Smooth muscle cell (in vitro differentiated cells): Measurements from ENCODE around the gene RAB12. TPM values are rescaled to one million over a fixed set of nuclear protein-coding genes. Genes with fewer than 3 reads are reported as not detected.
"Not testable (repeated sequence)": the region's sequence is repeated elsewhere in the genome, so short reads cannot be mapped to it uniquely, and the experiment has no call there.

Source experiments
- DNase-seq: peaks from one replicate; lab custom pipeline; 2025; ENCODE audit not compliant: unreplicated experiment; lab: John Stamatoyannopoulos, UW
- H2AFZ ChIP-seq: fragments of 200-600 bp; sonication (generic); 2 replicates; pipeline ENCODE4 v1.6.0; 2016; ENCODE audit warnings: antibody characterized with exemption, low read depth, mild to moderate bottlenecking
- H3F3A ChIP-seq: fragments of 200-600 bp; sonication (generic); 2 replicates; pipeline ENCODE4 v1.6.0; 2017; ENCODE audit warnings: antibody characterized with exemption, low read depth
- H3K27ac ChIP-seq: fragments of 200-600 bp; sonication (generic); 2 replicates; pipeline ENCODE4 v1.5.1; 2016; ENCODE audit warnings: low read depth, mild to moderate bottlenecking
- H3K27me3 ChIP-seq: fragments of 200-600 bp; sonication (generic); 2 replicates; pipeline ENCODE4 v1.6.1; 2016; ENCODE audit warnings: low read depth, mild to moderate bottlenecking
- H3K36me3 ChIP-seq: fragments of 200-600 bp; sonication (generic); 2 replicates; pipeline ENCODE4 v1.5.1; 2016; ENCODE audit warnings: low read depth
- H3K4me1 ChIP-seq: fragments of 200-600 bp; sonication (generic); 2 replicates; pipeline ENCODE4 v1.5.1; 2016; ENCODE audit warnings: low read depth
- H3K4me2 ChIP-seq: fragments of 200-600 bp; sonication (generic); 2 replicates; pipeline ENCODE4 v1.6.0; 2016; ENCODE audit warnings: mild to moderate bottlenecking
- H3K4me3 ChIP-seq: fragments of 200-600 bp; sonication (generic); 2 replicates; pipeline ENCODE4 v1.5.1; 2016; ENCODE audit warnings: mild to moderate bottlenecking
- H3K79me2 ChIP-seq: fragments of 200-600 bp; sonication (generic); 2 replicates; pipeline ENCODE4 v1.6.0; 2016; ENCODE audit warnings: low read depth, mild to moderate bottlenecking
- H3K9ac ChIP-seq: fragments of 200-600 bp; sonication (generic); 2 replicates; pipeline ENCODE4 v1.6.0; 2016; ENCODE audit warnings: low read depth
- H3K9me3 ChIP-seq: fragments of 200-600 bp; sonication (generic); replicated peaks from 2 replicates; pipeline ENCODE4 v1.5.1; 2016; ENCODE audit warnings: low read depth
- H4K20me1 ChIP-seq: fragments of 200-600 bp; sonication (generic); 2 replicates; pipeline ENCODE4 v1.6.0; 2016; ENCODE audit warnings: low read depth
- whole genome bisulfite sequencing: methylation state at CpG from one replicate; pipeline ENCODE4 v1.1.7; 2016; ENCODE audit warnings: low lambda C conversion rate; 5-methylcytosine and 5-hydroxymethylcytosine counted together
- polyA plus RNA-seq: library from polyadenylated mRNA; unstranded; fragments of >200 nt; fragmentation: Nextera tagmentation; extraction: Ambion mirVana; gene quantifications from 2 replicates; pipeline ENCODE4 v1.2.1, GENCODE V29; 2016
- total RNA-seq: library from RNA; depleted of rRNA; stranded (reverse); fragments of >200 nt; gene quantifications from 2 replicates; pipeline ENCODE4 v1.2.3, GENCODE V29; 2014
- TF ChIP-seq, protein P1 (sequence below): fragments of 200-600 bp; sonication (generic); IDR thresholded peaks from 2 replicates; pipeline ENCODE4 v1.5.1; 2017; ENCODE audit warnings: borderline replicate concordance, mild to moderate bottlenecking, antibody characterized with exemption; ENCODE audit not compliant: insufficient read depth, poor library complexity, severe bottlenecking

Gene RAB12
- total and polyA plus RNA-seq, 2 experiments from 2014 or later: 5.0 to 53.8 TPM

DNA sequence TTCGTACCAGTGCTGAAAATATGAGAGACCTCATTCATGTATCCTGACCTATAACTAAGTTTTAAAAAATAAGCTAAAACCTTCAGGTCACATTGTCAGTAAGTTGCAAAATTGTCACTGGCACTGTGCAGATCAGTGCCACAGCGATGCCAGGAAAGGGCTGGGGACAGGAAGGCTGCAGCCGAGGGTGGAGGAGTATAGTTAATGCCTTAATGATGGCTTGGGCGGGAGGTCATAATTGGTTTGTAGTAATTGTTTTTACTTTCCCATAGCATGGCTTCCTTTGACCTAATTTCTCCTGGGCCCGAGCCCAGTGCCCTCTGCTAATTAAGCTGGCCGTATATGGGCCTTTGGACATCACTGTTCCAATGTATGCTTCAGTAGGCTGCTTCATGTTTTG, 47.2 kb upstream of the RAB12 start:
- H3K36me3 ChIP-seq: no peaks in the 10 kb centered on the region
- H4K20me1 ChIP-seq: no peaks in the 10 kb centered on the region
- H3K79me2 ChIP-seq: no peaks in the 10 kb centered on the region
- no peak overlapping the region for H3K4me2 ChIP-seq
- DNase-seq: no peak
- no peaks in the 10 kb centered on the region for H3F3A ChIP-seq
- TF ChIP-seq, protein P1, sequence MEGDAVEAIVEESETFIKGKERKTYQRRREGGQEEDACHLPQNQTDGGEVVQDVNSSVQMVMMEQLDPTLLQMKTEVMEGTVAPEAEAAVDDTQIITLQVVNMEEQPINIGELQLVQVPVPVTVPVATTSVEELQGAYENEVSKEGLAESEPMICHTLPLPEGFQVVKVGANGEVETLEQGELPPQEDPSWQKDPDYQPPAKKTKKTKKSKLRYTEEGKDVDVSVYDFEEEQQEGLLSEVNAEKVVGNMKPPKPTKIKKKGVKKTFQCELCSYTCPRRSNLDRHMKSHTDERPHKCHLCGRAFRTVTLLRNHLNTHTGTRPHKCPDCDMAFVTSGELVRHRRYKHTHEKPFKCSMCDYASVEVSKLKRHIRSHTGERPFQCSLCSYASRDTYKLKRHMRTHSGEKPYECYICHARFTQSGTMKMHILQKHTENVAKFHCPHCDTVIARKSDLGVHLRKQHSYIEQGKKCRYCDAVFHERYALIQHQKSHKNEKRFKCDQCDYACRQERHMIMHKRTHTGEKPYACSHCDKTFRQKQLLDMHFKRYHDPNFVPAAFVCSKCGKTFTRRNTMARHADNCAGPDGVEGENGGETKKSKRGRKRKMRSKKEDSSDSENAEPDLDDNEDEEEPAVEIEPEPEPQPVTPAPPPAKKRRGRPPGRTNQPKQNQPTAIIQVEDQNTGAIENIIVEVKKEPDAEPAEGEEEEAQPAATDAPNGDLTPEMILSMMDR: no peak
- no peak overlapping the region for H3K27ac ChIP-seq
- no peak overlapping the region for H3K9ac ChIP-seq
- H3K9me3 ChIP-seq: no peaks in the 10 kb centered on the region
- H2AFZ ChIP-seq: no peak overlapping the region
- H3K27me3 ChIP-seq: no peaks in the 10 kb centered on the region
- no peak overlapping the region for H3K4me3 ChIP-seq
- 89% methylated on average over 6 of the region's 6 CpGs for WGBS
- H3K4me1 ChIP-seq: no peaks in the 10 kb centered on the region

DNA sequence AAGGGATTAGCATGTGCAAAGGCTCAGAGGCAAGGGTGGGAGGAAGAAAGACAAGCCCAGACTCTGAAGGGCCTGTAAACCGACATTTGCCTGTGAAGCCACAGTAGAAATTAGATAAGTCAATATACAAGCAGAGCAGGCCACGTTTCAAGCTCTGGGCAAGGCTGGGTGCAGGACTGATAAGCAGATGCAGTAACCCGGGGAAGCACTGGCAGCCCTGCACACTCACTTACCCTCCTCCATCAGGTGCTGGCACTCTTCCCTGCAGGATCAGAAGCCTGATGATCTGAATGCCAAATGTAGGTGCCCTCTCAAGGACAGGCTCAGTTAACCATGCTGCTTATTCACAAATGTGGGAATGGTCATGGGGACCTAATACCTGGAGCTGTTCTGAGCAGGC, 46.3 kb upstream of the RAB12 start:
- no peak for DNase-seq

DNA sequence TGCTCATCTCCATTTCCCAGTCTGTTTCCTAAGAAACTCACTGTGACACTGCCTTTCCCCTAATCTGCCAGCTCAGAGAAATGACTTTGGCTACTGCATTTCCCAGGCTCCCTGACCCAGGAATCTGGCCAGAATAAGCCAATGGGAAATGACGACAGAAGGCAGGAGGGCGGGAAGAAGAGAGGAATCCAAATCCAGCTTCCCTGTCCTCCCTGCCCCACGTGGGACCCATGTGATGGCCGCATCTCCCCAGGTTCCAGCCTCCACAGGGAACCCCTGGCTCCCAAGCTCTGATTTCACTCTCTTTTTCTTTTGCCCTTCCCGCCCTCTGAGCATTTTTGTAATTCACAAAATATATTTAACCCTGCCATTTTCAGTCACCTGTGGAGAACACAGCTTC, 37.8 kb upstream of the RAB12 start:
- Histone ChIP-seq H3K9me3 (no peaks in the 10 kb centered on the region), H3K4me3 (no peak overlapping the region), H3K36me3 (no peaks in the 10 kb centered on the region), H3K4me1 (no peaks in the 10 kb centered on the region), H3K27ac (no peak overlapping the region), H2AFZ (no peak overlapping the region), H3K79me2 (no peaks in the 10 kb centered on the region), H3K27me3 (no peaks in the 10 kb centered on the region), H3F3A (no peaks in the 10 kb centered on the region), H3K9ac (no peak overlapping the region), H4K20me1 (no peaks in the 10 kb centered on the region), H3K4me2 (no peak overlapping the region)
- WGBS: 81% methylated on average over 5 of the region's 5 CpGs
- no peak for DNase-seq
- TF ChIP-seq, protein P1: no peak

More for the DNA sequence above, 46.3 kb upstream of the RAB12 start:
- Histone ChIP-seq H3K4me2 (no peak overlapping the region), H3K9ac (no peak overlapping the region), H3F3A (no peaks in the 10 kb centered on the region), H3K79me2 (no peaks in the 10 kb centered on the region), H3K36me3 (no peaks in the 10 kb centered on the region), H3K4me1 (no peaks in the 10 kb centered on the region), H3K9me3 (no peaks in the 10 kb centered on the region), H3K4me3 (no peak overlapping the region), H3K27me3 (no peaks in the 10 kb centered on the region), H3K27ac (no peak overlapping the region), H2AFZ (no peak overlapping the region), H4K20me1 (no peaks in the 10 kb centered on the region)
- TF ChIP-seq, protein P1: no peak
- 65% methylated on average over 3 of the region's 3 CpGs for WGBS

DNA sequence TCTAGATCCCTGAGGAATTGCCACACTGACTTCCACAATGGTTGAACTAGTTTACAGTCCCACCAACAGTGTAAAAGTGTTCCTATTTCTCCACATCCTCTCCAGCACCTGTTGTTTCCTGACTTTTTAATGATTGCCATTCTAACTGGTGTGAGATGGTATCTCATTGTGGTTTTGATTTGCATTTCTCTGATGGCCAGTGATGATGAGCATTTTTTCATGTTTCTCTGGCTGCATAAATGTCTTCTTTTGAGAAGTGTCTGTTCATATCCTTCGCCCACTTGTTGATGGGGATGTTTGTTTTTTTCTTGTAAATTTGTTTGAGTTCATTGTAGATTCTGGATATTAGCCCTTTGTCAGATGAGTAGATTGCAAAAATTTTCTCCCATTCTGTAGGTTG, 35.5 kb upstream of the RAB12 start:
- H3F3A ChIP-seq, H3K9me3 ChIP-seq, H2AFZ ChIP-seq, H3K9ac ChIP-seq, H3K79me2 ChIP-seq, DNase-seq, H3K36me3 ChIP-seq, H3K4me3 ChIP-seq, H3K27me3 ChIP-seq, H3K4me2 ChIP-seq, H3K4me1 ChIP-seq, H4K20me1 ChIP-seq, H3K27ac ChIP-seq: not testable (repeated sequence)
- WGBS: 97% methylated on average over 1 of the region's 1 CpG
